CD4-positive, alpha-beta T cell treated with Interleukin-15 for 1 hour (primary cell): ENCODE data around the gene TNFAIP8.
A peak's percentile ranks its signal among the peaks of the same experiment; 100 is the strongest.

Source experiments
- DNase-seq: peaks from one replicate; pipeline ENCODE4 v3.0.0-alpha.2; 2020

The TNFAIP8 gene

DNA sequence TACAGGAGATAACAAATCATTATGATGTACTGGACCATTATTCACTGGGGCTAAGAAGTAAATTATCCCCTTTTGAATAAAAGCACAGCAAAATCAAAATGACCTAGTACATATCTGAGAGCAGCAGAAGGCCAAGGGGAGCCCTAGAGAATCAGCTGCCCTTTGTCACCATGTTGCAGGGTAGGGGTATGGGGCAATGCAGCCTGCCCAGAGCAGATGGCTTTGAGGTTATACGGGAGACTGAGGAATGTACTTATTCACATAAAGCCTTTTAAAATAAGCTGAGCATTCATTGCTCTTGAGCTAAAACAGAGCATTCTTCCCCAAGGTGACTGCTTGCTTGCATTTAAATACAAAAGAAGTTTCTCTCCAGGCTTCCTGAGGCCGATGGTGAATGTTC, 2.6 kb upstream of the TNFAIP8 start:
- DNase-seq, result no peak

DNA sequence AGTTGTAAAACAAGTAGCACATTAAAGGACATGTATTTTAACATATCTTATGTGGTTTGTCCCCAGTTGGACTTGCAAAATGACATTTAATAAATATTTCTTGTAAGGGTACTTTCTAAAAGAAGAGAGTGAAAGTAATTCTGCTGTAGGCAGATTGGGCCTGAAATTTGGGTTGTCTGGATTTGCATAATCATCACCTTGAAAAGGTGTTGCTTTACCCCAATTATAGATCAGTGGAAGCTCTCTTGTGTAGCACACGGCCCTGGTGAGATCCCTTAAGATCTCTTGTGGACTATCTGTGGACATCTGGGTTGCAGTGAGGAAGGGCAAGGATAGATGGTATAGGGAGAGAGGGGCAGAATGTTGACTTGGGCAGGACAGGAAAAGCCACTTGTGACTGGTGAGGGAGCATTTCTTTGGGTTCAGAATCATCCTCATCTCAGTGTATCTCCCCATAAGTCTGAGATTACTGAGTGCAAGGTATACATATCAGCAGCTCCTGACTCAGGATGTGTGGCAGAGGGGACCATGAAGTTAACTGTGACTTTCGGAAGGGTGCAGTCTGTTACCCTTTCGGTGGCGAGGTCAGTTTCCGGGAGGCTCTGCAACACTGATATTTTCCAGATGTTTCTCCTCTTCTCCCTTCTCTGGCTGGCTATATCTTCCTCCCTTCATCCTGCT, 2.0 kb upstream of the TNFAIP8 start:
- DNase-seq, result no peak

DNA sequence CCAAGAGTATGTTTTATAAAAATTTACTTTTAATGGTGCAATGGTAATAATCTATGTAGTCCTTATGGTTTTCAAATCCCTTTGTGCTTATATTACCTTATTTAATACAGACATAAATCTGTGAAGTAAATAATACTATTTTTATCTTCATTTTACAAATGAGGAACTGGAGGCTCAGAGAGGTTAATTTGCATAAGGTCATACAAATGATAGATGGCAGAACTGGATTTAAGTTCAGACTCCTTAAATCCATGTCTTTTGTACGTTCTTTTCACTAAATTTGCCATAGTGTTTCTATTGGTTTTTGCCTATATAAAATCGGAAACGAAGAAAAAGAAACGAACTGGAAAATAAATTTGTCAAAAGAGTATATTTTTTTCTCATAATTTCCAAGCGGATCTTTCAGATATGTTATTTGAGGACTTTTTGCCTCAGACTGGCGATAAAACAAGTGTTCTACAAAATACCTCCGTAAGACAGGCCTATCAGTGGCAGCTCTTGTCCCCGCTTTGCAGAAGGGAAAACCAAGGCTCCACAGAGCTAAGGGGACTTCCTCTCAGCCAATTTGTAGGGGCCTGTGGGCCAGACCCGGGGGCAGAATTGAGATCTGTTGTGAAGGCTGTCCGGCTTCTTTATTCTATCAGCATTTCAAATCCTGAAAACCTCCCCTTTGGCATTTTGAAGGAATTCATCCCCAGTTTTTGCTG, 1.1 kb upstream of the TNFAIP8 start:
- no peak for DNase-seq

DNA sequence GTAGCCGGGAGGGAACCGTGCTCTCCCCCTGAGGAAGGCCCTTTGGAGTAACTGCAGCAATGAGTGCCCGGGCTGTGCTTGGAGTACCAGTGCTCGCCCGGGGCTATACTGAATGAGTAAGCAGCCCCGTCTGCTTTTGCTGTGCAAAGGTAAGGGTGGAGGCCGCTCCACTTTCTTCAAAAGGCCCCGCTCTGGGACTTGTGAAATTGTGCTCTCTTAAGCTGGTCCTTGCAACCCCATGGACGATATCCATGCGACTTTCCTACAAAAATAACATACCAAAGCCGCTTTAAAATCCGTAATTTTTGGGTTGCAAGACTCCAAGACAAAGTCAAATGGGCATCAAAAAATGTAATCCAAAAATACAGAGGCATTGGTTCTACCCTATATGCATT, 578 bp upstream of the TNFAIP8 start:
- DNase-seq, result no peak

DNA sequence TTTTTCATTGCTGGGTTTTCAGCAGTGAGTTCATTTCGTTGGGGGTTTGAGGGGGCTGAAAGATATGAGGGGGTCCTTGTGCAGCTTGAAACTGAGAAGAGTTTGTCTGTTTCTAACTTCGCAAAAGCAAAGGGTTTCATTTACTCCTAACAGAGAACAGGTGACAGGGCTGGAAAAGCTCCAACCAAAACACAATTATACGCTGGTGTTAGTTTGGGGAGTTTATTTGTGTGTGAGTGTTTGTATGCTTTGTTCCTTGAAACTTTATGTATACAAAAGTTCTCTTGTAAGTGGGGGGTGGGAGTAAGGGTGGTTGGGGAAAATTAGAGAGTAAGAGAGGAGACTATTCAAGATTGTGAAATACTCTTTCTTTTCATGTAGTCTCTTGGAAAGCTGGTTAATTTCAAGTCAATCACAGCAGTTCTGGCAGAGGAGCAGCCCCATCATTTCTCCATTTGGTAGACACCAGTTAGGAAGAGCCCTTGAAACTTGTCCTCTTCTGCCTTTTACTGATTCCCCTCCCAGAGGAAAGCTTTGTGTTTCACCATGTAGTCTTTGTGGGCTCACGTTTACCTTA, 881 bp downstream of the TNFAIP8 start:
- no peak for DNase-seq

DNA sequence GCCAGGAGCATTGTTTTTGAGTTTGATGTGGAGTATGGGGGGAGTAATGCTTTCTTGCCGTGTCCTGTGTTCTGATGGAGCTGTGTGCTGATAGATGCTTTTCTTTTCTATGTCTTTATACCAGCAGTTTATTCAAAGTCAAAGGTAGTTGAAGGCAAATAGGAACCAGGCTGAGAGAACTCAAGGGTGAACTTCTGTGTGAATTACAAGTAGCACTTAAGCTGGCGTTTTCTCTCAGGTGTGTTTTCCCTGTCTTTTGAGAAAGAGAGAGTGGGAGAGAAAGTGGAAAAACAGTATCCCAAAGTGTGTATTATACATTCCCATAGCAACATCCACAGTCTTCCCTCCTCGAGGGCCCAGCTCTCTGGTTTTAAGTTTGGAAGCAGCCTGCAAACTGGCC, 1.5 kb downstream of the TNFAIP8 start:
- no peak for DNase-seq

DNA sequence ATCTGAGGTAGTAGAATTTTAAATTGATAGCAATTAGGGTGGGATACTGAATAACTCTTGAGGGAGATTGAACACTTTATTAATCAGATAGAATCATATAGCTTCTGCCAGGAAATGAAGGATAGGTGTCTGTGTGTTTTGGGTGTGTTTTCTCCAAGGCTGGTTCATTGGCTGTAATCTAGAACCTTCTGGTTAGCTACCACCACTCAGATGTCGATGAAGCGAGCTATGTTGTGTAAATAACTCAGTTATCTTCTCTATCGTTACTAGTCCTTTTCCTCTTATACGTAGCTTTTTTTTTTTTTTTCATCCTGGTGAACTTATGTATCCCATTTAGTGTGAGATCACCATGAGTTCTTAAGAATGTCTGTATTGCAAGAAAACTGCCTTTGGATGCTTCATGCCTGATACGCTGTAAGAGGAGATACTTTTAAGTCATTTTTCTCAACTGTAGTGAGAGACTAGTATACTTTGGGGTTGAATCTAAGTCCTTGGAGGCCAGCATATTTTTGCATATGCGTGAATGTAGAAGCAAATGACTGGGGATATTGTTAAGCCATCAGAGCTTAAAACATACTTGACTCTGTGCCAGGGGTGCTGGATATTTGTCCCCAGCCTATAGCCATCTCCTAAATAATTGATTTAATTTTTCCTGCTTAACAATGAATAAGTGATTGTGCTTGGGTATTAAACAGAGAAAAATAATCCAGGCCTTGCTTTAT, 2.1 kb downstream of the TNFAIP8 start:
- no peak for DNase-seq

DNA sequence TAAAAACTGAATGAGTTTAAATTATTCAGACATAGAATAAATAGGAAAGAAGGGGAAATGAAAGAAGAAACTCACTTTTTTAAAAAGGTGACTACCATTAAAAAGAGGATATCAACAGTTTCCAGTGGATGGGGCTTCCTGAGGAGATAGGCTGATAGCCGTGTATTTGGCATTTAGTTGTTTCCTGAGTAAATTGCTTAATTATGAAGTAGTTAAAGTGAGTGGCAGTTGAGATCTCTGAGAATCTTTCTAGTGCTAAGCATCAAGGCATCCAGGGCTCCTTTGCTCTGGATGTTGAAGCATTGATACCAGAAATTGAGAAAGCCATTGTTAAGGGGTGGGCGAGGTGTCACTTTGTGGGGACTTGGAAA, 2.7 kb downstream of the TNFAIP8 start:
- no peak for DNase-seq

DNA sequence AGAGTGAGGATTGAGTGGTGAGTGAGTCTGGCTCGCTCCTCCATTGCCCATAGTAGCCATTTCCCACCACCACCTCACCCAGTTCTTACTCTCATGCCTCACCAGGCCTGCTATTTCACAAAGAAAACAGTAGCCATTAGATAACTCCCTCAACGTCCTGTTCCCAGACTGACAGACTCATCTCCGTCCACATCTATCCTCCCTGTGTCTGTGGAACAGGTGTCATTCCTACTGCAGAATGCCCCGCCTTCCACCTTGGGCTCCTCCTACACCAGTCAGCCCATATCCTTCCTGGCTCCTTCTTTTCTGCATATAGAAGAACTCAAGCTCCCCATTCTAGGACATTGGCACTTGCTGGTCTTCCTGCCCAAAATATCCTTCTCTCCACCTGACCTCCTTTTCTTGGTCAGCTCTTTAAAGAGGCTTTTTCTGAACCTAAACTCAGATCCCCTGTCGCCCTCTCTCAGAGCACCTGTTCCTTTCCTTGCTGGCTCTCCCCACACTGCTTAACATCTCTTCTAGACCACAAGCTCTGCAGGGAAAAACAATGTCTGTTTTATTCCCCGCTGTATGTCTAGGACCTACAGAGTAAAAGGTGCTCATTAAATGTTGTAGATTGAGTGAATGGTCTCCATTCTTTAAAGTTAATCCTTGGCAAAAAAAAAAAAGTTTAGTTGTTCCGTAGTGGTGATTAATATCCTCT, 3.2 kb downstream of the TNFAIP8 start:
- DNase-seq, result no peak

DNA sequence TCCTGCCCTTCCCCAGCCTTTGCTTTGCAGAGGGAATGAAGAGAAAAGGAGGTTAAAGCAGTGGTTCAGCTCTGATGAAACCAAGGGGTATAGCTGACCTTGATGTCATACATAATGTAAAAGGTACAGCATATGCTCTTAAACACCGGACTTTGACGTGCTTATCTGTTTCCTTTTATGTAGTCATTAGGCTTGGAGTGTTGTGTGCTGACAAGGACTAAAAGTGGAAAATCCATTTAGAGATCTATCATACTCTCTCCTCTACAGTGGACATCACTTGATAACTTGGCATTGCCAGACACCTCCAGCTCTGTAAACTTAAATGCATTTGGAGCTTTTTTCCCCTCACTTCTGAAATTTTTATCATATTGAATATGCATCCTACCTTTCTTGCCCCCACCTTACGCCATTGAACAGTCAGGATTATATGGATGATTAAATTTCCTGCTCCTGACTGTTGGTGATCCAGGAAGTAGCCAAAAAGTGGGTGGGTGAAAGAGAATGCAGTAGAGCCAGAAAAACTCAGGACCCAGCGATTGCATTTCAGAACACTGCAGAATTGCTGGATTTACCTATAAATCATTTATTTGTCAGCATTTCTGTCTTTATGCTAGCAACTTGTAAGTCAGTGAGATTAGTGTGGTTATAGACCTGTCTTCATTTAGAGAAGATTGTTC, 4.1 kb downstream of the TNFAIP8 start:
- DNase-seq, result no peak

DNA sequence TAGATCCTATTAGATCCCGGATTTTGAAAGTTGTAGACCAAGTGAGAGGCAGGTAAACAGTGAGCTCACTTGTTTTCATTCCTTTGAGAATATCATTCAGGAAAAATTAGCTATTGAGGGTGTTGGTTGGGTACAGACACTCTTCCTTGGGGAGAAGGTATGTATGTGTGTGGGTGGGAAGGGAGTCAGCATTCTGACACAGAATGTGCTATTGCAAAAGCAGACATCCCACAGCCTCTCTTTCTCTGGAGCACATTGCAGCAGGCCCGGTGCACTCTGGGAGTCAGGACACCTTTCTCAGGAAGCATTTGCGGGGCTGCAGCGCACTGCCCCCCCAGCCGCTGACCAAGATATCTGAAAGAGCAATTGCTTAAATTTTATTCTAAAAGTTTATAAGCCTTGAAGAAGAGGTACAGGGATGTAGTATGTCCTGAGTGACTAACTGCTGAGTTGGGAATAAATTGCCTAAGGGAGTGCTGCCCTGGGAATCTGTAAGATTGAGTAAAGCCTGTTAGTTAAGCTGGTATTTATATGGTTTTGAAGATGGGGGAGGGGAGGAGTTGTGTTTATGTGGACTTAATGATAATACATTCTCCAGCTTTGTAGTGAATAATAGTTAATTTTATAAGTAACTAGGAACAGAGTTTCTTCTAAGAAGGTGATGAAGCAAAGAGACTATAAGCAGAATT, 5.2 kb downstream of the TNFAIP8 start:
- DNase-seq, result no peak

DNA sequence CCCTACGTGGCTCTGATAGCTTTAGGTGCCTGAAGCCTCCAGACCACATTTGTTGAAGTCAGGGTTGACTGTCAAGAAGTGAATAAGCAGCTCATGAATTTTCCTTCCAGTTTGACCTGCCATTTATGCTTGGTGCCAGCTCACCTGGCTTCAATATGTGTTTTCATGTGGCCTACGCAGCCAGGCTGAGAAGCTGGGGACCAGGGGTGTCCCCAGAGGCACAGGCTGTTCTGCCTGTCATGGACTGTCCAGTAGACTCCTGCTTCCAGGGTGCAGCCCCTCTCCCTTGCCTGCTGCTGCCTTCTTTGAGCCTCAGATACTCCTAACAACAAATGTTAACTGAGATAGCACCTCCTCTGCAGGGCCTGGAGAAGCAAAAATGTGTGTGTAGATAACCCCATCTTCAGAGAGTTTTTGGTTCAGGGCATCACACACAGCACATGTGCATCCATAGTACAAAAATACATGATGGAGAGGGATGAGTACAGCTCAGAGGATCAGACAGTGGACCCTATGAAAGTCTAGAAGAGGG, 5.8 kb downstream of the TNFAIP8 start:
- DNase-seq, result no peak

DNA sequence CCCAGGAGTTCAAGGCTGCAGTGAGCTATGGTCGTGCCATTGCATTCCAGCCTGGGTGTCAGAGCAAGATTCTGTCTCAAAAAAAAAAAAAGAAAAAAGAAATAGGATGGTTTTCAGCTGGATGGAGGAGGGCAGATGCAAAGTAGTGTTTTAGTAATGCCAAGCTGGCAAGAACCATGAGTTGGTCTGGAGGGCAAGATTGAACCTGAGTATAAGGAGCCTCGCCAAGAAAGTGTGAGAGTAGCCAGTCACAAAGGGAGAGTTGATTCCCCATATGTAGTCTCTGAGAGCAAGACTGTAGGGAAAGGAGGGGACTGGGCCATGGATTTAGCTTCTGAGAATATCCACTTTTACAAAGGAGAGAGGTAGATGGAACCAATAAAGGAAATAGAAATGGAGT, 6.9 kb downstream of the TNFAIP8 start:
- no peak for DNase-seq

DNA sequence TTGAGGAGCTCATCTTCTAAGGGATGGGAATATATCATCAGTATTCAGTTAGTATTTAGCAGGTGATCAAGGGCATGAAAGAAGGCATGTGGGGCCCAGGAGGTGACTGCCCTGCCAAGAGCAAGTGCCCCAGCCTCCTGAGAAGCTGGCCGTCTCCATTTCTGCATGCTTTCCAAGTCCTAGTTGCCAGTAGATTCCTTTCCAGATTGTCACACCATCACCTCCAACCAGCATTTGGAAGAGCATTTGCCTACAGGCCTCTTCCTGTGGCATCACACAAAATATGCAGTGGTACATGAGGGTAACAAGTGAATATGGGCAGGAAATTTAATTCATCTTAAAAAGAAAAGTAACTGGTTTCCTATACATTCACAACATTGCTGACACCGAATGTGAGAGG, 7.5 kb downstream of the TNFAIP8 start:
- DNase-seq, result no peak

DNA sequence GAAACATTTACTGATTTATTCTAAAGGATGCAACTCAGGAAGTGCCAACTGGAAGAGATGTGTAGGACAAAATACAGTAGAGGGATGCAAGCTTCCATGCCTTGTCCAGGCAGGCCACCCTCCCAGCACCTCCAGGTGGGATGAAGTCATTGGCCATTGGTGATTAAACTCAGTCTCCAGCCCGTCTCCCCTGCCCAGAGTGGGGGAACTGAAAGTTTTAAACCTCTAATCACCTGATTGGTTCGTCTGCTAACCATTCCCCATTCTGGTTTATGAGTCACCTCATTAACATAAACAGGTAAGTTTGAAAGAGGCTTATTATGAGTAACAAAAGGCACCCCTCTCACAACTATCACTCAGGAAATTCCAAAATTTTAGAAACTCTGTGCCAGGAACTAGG, 8.1 kb downstream of the TNFAIP8 start:
- no peak for DNase-seq

DNA sequence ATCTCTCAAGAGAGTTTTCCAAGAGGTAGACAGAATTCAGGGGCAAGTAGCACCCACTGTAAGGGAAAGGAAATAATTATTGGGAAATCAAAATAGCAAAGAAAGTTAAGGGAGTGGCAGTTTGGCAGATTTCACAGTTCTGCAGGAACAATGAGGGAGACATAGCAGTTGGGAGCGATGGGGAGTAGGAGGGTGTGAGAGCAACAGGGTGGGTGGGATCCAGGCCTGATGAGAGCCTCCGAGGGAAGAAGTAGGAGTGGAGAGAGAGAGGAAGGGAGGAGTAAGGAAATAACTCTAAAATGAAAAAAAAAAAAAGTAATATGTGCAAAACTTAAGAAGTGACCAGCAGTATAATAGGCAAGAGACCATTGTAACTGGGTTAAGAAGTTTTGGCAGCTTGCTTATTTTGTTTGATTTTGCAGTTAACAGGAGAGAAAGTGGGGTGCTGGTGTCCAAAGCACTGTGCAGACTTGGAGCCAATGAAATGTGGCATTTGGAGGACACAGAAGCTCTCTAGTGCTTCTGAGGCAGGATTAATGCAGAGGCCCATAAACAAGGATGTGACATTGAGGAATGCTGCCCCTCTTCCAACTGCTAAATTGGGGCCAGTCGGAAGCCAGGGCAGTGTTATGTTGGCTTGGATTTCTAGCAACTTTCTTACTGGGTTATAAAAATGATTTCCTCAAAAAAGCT, 10.2 kb downstream of the TNFAIP8 start:
- DNase-seq, result no peak

DNA sequence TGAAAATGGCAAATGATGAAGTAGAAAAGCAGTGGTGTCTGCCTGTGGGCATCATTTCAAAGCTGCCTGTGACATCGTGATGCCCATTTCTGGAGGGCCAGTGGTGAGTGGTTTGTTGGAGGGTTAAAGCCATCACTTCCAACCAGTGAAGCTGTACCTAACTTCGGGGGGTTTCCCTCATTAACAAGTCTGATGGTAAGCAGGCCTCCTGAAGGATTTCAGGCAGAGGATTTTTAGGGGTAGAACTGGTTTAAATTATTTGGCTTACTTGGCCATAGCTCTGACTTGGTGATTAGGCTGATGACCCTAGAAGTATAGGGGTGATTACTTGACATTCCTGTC, 10.7 kb downstream of the TNFAIP8 start:
- DNase-seq, result no peak

DNA sequence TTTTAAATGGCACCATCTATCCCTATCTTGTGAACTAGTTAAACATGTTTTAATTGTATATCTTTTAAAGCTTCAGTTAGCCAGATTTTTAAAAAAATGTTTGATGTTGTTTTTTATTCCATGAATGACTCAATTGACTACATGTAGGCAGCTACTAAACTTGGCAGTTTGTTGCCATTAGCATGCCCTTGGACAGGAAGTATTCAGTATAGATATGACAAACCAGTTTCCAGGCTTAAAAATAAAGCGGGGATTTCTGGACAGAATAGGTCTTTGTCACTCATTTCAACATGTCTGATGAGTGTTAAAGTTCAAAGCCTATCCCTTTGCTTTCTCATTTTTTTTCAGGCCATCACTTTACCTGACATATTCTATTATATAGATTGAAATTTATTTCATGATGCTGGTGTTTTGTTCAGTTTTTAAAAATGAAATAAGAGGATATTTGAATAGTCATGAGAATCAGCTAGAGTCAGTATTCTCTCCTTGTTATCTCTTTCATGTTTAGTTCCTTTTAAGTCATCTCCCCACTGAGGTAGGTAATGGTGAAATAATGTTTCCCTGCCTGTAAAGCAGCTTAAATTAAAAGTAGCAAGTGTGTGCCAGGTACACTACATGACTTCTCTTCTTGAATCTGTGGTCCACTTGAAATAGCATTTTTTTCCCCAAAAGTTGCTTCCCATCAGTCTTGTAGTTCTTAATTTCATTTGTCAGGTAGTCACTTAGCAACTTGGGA, 11.9 kb downstream of the TNFAIP8 start:
- no peak for DNase-seq

DNA sequence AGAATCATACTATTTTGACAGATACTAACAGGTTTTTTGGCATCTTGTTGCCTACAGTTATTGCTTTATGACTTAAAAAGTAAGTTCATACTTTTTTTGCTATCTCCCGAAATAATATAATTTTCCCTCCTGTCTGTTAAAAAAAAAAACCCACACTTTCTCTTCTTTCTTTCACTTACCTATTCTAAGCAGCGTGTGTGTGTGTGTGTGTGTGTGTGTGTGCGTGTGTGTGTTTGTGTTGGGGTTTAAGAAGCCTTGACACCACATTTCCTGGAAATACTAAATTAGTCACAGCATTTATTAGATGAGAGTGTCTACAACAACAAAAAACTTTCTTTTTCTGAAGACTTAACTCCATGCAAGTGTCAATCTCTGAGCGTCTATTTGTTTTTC, 12.4 kb downstream of the TNFAIP8 start:
- peak; percentile 77 for DNase-seq

DNA sequence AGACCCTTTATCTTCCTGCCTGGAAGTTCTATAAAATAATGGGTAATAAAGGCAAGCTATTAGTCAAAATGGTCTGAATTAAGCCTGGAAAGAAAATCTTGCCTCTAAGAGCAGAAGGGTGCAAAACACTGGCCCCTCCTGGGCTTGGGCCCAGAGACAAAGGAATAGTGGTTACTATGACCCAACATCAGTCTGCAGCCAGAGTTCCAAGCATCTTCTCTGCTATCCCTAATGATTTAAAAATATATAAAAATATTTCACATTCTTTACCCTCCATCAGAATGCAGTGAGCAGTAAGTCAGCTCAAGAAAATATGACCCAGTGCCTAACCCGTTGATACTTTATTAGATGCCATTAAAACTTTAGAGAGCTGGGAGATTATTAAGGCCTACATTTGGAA, 14.7 kb downstream of the TNFAIP8 start:
- DNase-seq, result no peak

DNA sequence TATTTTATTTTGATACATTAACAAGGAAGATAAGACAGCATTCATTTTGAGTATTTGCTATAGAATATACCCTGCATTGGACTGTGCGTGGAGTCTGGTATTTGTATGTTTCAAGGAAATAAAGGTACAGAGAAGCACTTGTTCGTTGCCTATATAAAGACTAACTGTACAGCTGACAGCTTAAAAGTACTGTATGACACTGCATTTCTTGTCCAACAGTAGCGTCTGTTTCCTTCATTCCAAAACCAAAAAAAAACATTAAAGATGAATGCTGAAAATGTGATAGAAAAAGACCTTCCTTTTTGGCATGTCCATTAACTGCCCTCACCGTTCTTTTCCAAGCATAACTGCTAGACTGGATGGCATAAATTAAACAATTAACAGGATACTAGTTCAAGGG, 15.3 kb downstream of the TNFAIP8 start:
- DNase-seq, result no peak
